Loucy (cell line): Measurements from ENCODE around the gene MAST4.

ENCODE experiments used
- EZH2phosphoT487 ChIP-seq: fragments of 200-600 bp; IDR thresholded peaks from 2 replicates; pipeline ENCODE4 v1.6.1; 2018; ENCODE audit warnings: antibody characterized with exemption, mild to moderate bottlenecking, moderate library complexity, borderline replicate concordance
- TF ChIP-seq, protein P1 (sequence below): fragments of 200-600 bp; sonication (generic); conservative IDR thresholded peaks from 2 replicates; pipeline ENCODE4 v1.5.1; 2014; ENCODE audit warnings: mild to moderate bottlenecking, antibody characterized with exemption, low read length

DNA sequence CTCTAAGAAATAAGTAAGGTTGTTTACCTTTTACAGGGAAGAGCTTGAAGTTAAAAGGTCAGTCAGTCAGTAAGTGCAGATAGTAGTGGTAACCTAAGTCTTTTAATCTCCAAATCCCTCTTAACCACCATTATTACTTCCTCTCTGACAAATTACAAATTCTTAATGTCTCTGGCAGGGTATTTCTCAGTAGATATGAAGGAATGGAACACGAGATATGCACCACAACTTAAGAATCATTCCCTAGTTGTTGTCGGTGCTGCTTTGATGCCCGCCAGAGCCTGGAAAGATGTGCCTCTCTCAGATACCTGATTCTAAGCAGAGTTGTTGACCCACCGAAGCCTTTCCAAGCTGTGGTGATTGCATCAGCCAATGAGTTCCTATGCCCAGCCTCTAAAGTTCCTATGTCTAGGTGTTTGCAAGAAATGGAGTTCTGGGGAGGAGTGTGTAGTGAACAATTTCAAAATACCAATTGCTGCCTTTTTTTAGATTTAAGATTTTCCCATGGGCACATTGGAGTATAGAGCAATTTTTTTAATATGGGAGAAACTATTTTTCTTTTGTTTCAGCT, 521.9 kb downstream of the MAST4 start:
- TF ChIP-seq, protein P1, sequence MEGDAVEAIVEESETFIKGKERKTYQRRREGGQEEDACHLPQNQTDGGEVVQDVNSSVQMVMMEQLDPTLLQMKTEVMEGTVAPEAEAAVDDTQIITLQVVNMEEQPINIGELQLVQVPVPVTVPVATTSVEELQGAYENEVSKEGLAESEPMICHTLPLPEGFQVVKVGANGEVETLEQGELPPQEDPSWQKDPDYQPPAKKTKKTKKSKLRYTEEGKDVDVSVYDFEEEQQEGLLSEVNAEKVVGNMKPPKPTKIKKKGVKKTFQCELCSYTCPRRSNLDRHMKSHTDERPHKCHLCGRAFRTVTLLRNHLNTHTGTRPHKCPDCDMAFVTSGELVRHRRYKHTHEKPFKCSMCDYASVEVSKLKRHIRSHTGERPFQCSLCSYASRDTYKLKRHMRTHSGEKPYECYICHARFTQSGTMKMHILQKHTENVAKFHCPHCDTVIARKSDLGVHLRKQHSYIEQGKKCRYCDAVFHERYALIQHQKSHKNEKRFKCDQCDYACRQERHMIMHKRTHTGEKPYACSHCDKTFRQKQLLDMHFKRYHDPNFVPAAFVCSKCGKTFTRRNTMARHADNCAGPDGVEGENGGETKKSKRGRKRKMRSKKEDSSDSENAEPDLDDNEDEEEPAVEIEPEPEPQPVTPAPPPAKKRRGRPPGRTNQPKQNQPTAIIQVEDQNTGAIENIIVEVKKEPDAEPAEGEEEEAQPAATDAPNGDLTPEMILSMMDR, result no peak
- TF ChIP-seq EZH2phosphoT487, result no peak
